HG03025 (cell line): Measurements from ENCODE around the gene ZNF200.

Source experiments
- ATAC-seq: cut with Tn5 transposase; IDR thresholded peaks from one replicate; pipeline ENCODE4 v1.9.1; 2021; ENCODE audit warnings: mild to moderate bottlenecking, moderate library complexity; ENCODE audit not compliant: unreplicated experiment, low FRiP score

ZNF200 gene

DNA sequence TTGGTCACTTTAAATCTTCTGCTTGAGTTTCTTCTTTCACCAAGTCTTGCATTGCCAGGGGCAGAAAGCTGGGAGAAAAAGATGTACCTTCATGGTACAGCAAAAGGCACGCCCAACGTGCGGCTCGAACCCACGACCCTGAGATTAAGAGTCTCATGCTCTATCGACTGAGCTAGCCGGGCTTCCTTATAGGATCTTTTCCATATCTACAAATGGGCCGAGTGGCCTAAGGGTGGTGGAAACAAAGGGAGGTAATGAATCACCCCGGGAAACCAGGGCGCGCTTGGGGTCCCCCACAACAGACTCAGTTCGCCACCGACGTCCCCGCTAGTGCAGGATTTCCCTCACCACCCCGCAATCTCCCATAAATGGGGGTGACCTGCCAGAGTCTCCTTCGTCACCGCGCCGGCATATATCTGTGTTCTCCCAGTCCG lies 54.5 kb downstream of the ZNF200 start:
- no peak for ATAC-seq

- ATAC-seq, result no peak
These were observed 55.3 kb downstream of the ZNF200 start for GRCh38 chr16:3179651-3180050.

DNA sequence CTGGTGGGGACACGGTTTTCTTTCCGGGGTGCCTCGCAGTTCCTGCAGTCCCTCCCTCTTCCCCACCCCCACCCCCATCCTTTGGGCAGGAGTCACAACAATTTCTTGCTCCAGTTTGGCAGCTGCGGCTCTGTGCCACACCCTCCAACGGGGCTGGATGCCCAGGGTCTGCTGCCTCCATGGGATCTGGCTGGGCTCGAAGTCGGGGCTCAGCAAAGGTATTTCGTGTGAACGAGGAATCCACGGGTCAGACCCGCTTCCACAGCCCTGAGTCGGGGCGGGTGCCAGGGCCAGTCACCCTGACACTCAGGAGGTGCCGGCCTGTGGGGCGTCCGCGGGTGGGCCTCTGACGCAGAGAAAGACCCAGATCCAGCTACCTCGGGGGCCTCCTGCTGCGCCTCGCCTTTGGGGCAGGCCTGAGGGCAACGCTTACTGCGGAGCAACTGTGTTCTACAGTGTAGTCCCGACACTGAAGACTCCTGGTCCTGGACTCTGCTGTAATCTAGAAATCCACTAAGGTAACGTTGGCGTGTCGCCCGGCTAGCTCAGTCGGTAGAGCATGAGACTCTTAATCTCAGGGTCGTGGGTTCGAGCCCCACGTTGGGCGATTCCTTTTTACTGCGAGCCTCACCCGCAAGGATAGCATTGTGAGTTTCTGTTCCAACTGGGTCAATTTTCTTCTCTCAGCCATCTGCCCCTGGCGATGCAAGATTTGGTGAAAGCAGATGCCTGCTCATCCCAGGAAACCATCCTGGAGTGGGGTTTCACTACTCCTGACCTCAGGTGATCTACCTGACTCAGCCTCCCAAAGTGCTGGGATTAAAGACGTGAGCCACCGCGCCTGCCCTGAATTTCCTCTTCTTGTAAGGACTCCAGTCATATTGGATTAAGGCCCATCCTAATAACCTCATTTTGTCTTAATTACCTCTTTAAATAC lies 59.5 kb downstream of the ZNF200 start:
- no peak for ATAC-seq

GRCh38 chr16:3174618-3175148 lies 60.3 kb downstream of the ZNF200 start:
- no peak for ATAC-seq

- ATAC-seq, result no peak
These were observed 60.9 kb downstream of the ZNF200 start for GRCh38 chr16:3173892-3174617.
